Retinal pigment epithelial cell (primary cell): Measurements from ENCODE around the gene LHPP.

Experiments
- DNase-seq: peaks from one replicate; pipeline ENCODE4 v3.0.0-alpha.2; 2010; ENCODE audit warnings: low read depth
- H3K4me3 ChIP-seq: 2 replicates; pipeline ENCODE4 v1.5.1; 2011; ENCODE audit warnings: mild to moderate bottlenecking, low read length, control low read depth, moderate library complexity
- TF ChIP-seq, protein P1 (sequence below): conservative IDR thresholded peaks from 2 replicates; pipeline ENCODE4 v1.5.1; 2011; ENCODE audit warnings: low read depth, low read length, control low read depth, inconsistent platforms

LHPP gene

DNA sequence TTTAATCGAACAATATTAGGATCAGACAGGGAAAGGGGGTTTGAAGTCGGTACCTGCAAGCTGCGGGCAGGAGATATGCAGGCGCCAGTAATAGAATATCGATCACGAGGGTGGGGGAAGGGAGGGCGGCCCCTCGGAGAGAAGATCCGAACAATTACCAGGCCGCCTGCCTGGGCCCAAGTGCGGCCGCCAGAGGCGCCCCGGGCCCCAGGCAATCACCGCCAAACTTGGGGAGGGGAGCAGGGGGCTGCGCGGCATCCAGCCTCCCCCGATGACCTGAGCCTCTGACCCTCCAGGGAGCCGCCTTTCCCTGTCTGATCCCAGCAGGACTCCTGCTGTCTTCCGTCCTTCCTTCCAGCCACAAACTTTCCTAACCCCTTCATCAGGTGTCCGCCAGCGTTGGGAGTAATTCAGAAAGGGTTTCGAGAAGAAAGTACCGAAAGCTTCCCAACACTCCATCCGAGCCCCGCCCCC, 12.9 kb upstream of the LHPP start:
- DNase-seq, result no peak
- H3K4me3 ChIP-seq, result no peak overlapping the region
- TF ChIP-seq, protein P1, sequence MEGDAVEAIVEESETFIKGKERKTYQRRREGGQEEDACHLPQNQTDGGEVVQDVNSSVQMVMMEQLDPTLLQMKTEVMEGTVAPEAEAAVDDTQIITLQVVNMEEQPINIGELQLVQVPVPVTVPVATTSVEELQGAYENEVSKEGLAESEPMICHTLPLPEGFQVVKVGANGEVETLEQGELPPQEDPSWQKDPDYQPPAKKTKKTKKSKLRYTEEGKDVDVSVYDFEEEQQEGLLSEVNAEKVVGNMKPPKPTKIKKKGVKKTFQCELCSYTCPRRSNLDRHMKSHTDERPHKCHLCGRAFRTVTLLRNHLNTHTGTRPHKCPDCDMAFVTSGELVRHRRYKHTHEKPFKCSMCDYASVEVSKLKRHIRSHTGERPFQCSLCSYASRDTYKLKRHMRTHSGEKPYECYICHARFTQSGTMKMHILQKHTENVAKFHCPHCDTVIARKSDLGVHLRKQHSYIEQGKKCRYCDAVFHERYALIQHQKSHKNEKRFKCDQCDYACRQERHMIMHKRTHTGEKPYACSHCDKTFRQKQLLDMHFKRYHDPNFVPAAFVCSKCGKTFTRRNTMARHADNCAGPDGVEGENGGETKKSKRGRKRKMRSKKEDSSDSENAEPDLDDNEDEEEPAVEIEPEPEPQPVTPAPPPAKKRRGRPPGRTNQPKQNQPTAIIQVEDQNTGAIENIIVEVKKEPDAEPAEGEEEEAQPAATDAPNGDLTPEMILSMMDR, result peak; percentile 16

DNA sequence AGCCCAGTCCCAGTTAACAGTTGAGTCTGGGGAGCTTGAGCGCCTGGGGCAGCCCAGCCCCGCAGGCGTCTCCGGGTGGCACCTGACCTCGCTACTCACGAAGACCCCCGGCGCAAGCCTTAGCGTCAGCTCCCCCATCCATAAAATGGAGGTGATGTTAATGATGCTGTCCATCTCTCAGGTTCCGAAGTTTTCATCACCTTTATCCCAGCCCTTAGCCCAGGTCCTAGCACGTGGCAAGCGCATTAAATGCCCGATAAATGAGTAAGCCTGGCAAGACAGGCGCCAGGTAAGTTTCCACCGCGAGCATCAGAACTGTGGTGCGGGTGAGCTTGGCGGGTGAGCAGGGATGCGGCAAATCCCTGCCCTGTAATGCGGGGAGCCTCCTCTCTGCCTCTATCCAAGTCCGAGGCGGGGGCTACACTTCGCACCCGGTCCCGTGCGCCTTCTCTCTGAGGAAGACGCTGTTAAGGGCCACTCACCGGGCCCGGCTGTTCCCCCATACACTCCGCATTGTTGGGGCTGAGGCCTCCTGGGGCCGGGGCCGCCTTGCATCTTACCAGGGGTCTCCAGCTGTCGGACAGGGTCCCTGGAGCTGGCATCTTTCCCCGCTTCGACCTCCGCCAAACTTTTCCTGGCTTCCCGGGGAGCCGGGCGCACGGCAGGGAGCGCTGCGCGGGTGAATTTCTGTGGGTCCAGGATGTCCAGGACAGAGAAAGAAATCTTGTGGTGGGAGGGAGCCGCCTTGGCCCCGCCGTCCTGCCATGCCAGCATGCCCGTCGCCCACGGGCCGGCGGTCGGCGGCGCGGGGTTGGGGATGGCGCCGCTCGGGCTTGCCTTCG, 12.2 kb upstream of the LHPP start:
- TF ChIP-seq, protein P1, result no peak
- no peak for DNase-seq
- H3K4me3 ChIP-seq, result peak overlapping the region; percentile 15

DNA sequence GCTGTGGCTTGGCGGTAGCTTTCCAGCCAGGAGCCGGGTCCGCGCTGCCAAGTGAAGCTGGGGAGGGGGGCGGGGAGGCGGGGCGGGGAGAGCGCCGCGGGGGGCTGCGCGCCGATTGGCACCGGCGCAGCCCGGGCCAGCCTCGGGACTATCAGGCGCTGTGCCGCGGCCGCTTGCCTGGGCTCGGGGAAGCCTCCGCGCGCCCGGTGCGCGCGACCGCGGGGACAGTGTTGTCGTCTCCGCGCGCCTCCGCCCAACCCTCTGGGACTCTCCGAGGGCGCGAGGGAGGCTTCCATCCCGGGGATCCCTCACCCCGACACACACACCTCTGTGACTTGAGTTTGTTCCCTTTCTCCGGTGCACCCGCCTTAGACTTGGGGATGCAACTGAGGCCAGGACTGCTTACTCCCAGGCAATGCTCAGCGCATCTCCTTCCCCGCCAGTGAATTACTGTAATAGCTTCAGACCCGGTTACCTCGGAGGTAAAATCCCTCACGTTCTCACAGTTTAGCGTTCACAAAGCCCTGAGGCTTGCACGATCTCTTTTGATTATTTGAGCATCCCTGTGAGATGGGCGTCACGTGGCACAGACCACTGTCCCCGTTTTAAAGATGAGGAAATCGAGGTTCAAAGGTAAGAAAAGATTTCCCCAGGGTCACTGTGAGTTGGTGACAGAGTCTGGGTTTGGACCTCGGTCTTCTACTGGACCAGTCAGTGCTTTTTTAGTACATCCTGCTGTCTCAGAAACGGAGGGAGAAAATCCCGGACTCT, 11.4 kb upstream of the LHPP start, which contains the start of gene NKX1-2:
TSS of gene NKX1-2 (minus strand) at position 24 of the 771 bp plus-strand sequence. CDS start 92 bp downstream, outside the sequence.
- DNase-seq, result no peak
- TF ChIP-seq, protein P1, result no peak
- peak within 1 kb of the TSS; percentile 19 for H3K4me3 ChIP-seq

DNA sequence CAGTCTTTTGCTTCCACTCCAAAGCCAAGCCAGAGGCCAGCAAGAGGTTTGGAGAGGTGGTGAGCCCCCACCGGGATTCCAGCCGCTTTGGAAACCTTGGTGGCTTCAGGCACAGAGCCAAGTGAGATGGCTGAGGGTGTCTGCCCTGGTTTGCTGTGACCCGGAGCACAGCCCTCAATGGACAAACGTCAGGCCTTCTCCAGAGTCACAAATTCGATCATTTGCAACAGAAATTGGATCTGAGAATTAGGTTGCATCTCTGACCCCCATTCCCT, 10.9 kb upstream of the LHPP start:
- TF ChIP-seq, protein P1, result no peak
- no peak overlapping the region for H3K4me3 ChIP-seq

DNA sequence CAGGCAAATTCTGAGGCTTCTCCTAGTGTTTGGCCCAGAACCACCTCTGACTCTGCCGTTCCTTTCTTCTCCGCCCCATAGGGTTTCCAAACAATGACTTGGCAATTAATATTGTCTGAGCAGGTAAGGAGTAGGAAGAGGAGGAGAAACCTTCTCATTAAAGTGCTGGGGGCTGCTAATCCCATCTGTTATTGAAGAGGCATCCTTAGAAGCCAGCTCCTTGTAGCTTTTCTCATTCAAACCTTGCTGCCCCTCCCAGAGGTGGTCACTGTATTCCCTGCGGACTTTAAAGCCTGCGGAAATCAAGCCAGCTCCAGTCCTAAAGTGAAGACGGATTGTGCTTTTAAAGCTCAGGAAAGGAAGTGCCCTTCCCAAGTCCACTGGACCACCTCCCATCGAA, 10.3 kb upstream of the LHPP start:
- H3K4me3 ChIP-seq, result no peak overlapping the region
- TF ChIP-seq, protein P1, result no peak
- no peak for DNase-seq

More for the DNA sequence above, 10.9 kb upstream of the LHPP start:
- DNase-seq, result no peak

DNA sequence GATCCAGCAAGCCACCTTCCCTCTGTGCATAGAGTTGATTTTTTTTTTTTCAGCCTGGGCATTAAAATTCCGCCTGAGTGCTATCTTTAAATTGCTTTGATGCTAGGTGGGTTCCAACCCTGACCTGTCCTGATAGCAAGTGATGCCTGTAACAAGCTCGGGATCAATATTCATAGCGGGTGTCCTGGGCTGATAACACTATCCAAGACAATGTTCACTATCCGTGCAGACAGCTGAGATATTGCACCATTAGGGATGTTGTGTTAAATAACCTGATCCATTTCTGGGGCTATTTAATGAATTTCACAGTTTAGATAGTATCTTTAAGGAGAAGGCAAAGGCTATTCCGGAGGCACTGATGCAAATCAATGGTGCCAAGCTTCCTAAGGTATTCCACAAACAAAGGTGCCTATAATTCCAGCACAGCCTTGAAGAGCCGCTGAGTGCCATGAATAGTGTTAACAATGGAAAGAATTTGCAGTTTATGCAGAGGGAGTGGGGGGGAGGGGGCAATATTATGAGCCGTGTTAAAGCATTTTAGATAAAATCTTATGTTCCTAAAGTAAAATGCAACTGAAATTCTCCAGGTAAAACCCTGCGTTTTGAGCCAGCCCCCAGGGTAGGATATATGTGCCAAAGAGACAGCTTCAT, 7.5 kb upstream of the LHPP start:
- DNase-seq, result no peak
- TF ChIP-seq, protein P1, result no peak
- H3K4me3 ChIP-seq, result no peak overlapping the region
